HepG2 (cell line): ENCODE results near the gene METTL23. TPM values are rescaled to one million over a fixed set of nuclear protein-coding genes. Genes with fewer than 3 reads are reported as not detected.

Experiments
- HMG20A ChIP-seq: IDR thresholded peaks from 2 replicates; pipeline ENCODE4 v1.6.1; 2016; ENCODE audit warnings: borderline replicate concordance
- HNRNPK ChIP-seq: fragments of 200-400 bp; formaldehyde crosslinking; IDR thresholded peaks from 2 replicates; pipeline ENCODE4 v1.6.1; 2018; ENCODE audit warnings: low read length, low read depth, moderate library complexity, mild to moderate bottlenecking; ENCODE audit not compliant: poor library complexity, severe bottlenecking
- KLF15 ChIP-seq: sonication (generic); formaldehyde crosslinking; IDR thresholded peaks from 2 replicates; pipeline ENCODE4 v1.8.1; 2023; ENCODE audit warnings: borderline replicate concordance, mild to moderate bottlenecking, inconsistent platforms, missing genetic modification reagents, mixed read lengths
- MTF2 ChIP-seq: sonication (generic); formaldehyde crosslinking; IDR thresholded peaks from 2 replicates; pipeline ENCODE4 v1.5.0; 2020; ENCODE audit warnings: missing genetic modification reagents, borderline replicate concordance
- MZF1 ChIP-seq: sonication (generic); formaldehyde crosslinking; IDR thresholded peaks from 2 replicates; pipeline ENCODE4 v1.8.1; 2023; ENCODE audit warnings: mild to moderate bottlenecking, missing genetic modification reagents, borderline replicate concordance
- NCOR1 ChIP-seq: fragments of 200-600 bp; sonication (generic); IDR thresholded peaks from 2 replicates; pipeline ENCODE4 v1.7.0; 2017; ENCODE audit warnings: antibody characterized with exemption, low read length, borderline replicate concordance
- NONO ChIP-seq, 2 experiments: fragments of 450-650 bp in 1 of 2; sonication (generic) in 1 of 2; formaldehyde crosslinking in 1 of 2; IDR thresholded peaks in 1 of 2; conservative IDR thresholded peaks in 1 of 2; 2 replicates each; pipeline versions ENCODE4 v1.6.1 to v1.8.0; 2017 to 2022; ENCODE audit warnings: mild to moderate bottlenecking in 1 of 2, missing genetic modification reagents in 1 of 2, moderate library complexity in 1 of 2
- PHB2 ChIP-seq: fragments of 450-650 bp; IDR thresholded peaks from 2 replicates; pipeline ENCODE4 v1.6.1; 2018; ENCODE audit not compliant: partially characterized antibody
- SMARCE1 ChIP-seq: fragments of 450-650 bp; IDR thresholded peaks from 2 replicates; pipeline ENCODE4 v1.6.1; 2017; ENCODE audit warnings: borderline replicate concordance
- SRSF1 ChIP-seq: fragments of 200-400 bp; formaldehyde crosslinking; optimal IDR thresholded peaks from 2 replicates; pipeline ENCODE3; 2017; ENCODE audit warnings: mild to moderate bottlenecking, low read depth, low read length, moderate library complexity
- TSC22D2 ChIP-seq: sonication (generic); formaldehyde crosslinking; IDR thresholded peaks from 2 replicates; pipeline ENCODE4 v1.5.1; 2020; ENCODE audit warnings: missing genetic modification reagents, mild to moderate bottlenecking, borderline replicate concordance
- WIZ ChIP-seq: sonication (generic); formaldehyde crosslinking; IDR thresholded peaks from 2 replicates; pipeline ENCODE4 v1.5.1; 2020; ENCODE audit warnings: mild to moderate bottlenecking, missing genetic modification reagents
- ZKSCAN1 ChIP-seq: fragments of 150-350 bp; IDR thresholded peaks from 2 replicates; pipeline ENCODE4 v1.6.1; 2014; ENCODE audit warnings: low read length
- ZNF224 ChIP-seq: sonication (generic); formaldehyde crosslinking; IDR thresholded peaks from 2 replicates; pipeline ENCODE4 v1.5.0; 2020; ENCODE audit warnings: mild to moderate bottlenecking, missing genetic modification reagents
- ZNF24 ChIP-seq: fragments of 450-650 bp; IDR thresholded peaks from 2 replicates; pipeline ENCODE4 v1.6.1; 2017; ENCODE audit warnings: antibody characterized with exemption, mild to moderate bottlenecking
- ZNF296 ChIP-seq: sonication (generic); formaldehyde crosslinking; conservative IDR thresholded peaks from 2 replicates; pipeline ENCODE4 v1.5.0; 2020; ENCODE audit warnings: mild to moderate bottlenecking, missing genetic modification reagents
- ZNF430 ChIP-seq: sonication (generic); formaldehyde crosslinking; IDR thresholded peaks from 2 replicates; pipeline ENCODE4 v1.9.0; 2021; ENCODE audit warnings: mild to moderate bottlenecking, missing genetic modification reagents
- ZNF468 ChIP-seq: sonication (generic); formaldehyde crosslinking; IDR thresholded peaks from 2 replicates; pipeline ENCODE4 v1.8.0; 2022; ENCODE audit warnings: mild to moderate bottlenecking, moderate library complexity, missing genetic modification reagents
- ZNF543 ChIP-seq: sonication (generic); formaldehyde crosslinking; IDR thresholded peaks from 2 replicates; pipeline ENCODE4 v1.4.0; 2020; ENCODE audit warnings: mild to moderate bottlenecking, missing genetic modification reagents
- ZNF878 ChIP-seq: sonication (generic); formaldehyde crosslinking; IDR thresholded peaks from 2 replicates; pipeline ENCODE4 v1.8.1; 2023; ENCODE audit warnings: mild to moderate bottlenecking, missing genetic modification reagents, moderate library complexity
- polyA plus RNA-seq, 8 experiments: library from polyadenylated mRNA; depleted of rRNA in 3 of 8; stranded (reverse) in 7 of 8; unstranded in 1 of 8; fragments of >200 nt; fragmentation: Illumina TruSeq in 4 of 8; extraction: Trizol in 4 of 8; gene quantifications; 2 replicates each; pipeline versions ENCODE4 v1.2.1 to v1.2.3, GENCODE V29; 2011 to 2016; ENCODE audit warnings: low read depth in 4 of 8, missing spikeins in 1 of 8, mixed read lengths in 1 of 8; ENCODE audit not compliant: insufficient read depth in 1 of 8
- total RNA-seq, 5 experiments: library from RNA; depleted of rRNA; stranded (reverse); fragments of >200 nt; fragmentation: Illumina TruSeq; extraction: Trizol; gene quantifications; 2 replicates each; pipeline ENCODE4 v1.2.3, GENCODE V29; 2016; ENCODE audit warnings: low read depth in 1 of 5
- TF ChIP-seq, protein P1 (sequence below): sonication (generic); formaldehyde crosslinking; IDR thresholded peaks from 2 replicates; pipeline ENCODE4 v1.4.0; 2020; ENCODE audit warnings: missing genetic modification reagents, mild to moderate bottlenecking, borderline replicate concordance
- TF ChIP-seq, protein P2 (sequence below): sonication (generic); formaldehyde crosslinking; conservative IDR thresholded peaks from 2 replicates; pipeline ENCODE4 v1.8.0; 2022; ENCODE audit warnings: low read depth, missing genetic modification reagents
- TF ChIP-seq, protein P3 (sequence below): sonication (generic); formaldehyde crosslinking; IDR thresholded peaks from 2 replicates; pipeline ENCODE4 v1.4.0; 2020; ENCODE audit warnings: missing genetic modification reagents, low read depth, mild to moderate bottlenecking, borderline replicate concordance
- TF ChIP-seq, protein P4 (sequence below): IDR thresholded peaks from 2 replicates; pipeline ENCODE4 v1.6.1; 2016; ENCODE audit warnings: mild to moderate bottlenecking, missing biosample characterization, missing genetic modification reagents
- TF ChIP-seq, protein P5 (sequence below): IDR thresholded peaks from 2 replicates; pipeline ENCODE4 v1.6.1; 2016; ENCODE audit warnings: missing biosample characterization, missing genetic modification reagents, low read depth

Gene METTL23
- total and polyA plus RNA-seq, 2 of the 13 experiments (the other 11 are each of a cell fraction or from before 2014, with no cell fraction given) = 39.9 to 104 TPM

DNA sequence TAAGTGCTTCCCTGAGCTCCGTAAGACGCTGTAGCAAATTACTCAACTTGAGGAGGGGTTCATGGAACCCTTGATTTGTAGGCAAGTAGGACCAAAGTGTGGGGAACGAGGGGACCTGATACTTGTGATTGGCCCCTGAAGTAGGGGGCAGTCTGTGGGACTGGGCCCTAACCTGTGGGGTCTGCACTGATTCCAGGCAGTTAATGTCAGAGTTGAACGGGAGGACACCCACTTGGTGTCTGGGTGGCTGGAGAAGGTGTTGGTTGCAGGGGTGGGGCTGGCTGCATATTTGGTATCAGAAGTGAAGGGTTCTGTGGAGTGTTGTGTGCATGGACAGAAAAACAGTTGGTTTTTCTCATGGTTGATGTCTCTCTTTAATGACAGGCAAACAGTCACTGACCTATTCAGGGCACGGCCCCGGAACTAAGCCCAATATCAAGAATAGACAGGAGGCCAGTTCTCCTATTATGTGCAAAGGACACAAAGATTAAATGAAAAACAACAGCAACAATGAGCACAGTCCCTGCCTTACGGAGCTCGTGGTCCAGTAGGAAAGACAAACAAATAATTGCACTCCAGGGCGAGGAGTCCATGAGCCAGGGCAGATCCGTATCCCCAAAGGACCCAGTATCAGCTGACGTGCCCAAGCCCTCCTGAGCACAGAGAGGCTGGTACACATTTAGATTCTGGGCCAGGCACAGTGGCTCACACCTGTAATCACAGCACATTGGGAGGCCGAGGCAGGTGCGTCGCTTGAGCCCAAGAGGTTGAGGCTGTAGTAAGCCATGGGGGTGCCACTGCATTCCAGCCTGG, 35.1 kb upstream of the METTL23 start (continued):
- TF ChIP-seq SRSF1 (no peak), ZNF543 (CRISPR knock-in tag) (no peak), ZNF878 (CRISPR knock-in tag) (no peak), SMARCE1 (no peak), PHB2 (no peak), ZKSCAN1 (no peak), TSC22D2 (CRISPR knock-in tag) (no peak), MZF1 (CRISPR knock-in tag) (no peak), NONO (IDR thresholded peaks at IDR 0.05) (no peak), NONO (CRISPR knock-in tag; conservative IDR thresholded peaks at IDR 0.05) (peak; percentile 56), WIZ (CRISPR knock-in tag) (no peak), ZNF224 (CRISPR knock-in tag) (no peak), ZNF468 (CRISPR knock-in tag) (no peak), KLF15 (CRISPR knock-in tag) (no peak), HMG20A (peak; percentile 77; the same call in 1 of the 2 replicates), ZNF430 (no peak), ZNF24 (0 out of 2 replicates have a peak, but pooled peaks have one; percentile 22), ZNF296 (CRISPR knock-in tag) (no peak), HNRNPK (no peak), NCOR1 (peak; percentile 81), MTF2 (CRISPR knock-in tag) (no peak)
- TF ChIP-seq, protein P1, sequence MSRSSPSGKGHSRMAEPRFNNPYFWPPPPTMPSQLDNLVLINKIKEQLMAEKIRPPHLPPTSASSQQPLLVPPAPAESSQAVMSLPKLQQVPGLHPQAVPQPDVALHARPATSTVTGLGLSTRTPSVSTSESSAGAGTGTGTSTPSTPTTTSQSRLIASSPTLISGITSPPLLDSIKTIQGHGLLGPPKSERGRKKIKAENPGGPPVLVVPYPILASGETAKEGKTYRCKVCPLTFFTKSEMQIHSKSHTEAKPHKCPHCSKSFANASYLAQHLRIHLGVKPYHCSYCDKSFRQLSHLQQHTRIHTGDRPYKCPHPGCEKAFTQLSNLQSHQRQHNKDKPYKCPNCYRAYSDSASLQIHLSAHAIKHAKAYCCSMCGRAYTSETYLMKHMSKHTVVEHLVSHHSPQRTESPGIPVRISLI (CRISPR knock-in tag) = peak; percentile 84
- TF ChIP-seq, protein P2, sequence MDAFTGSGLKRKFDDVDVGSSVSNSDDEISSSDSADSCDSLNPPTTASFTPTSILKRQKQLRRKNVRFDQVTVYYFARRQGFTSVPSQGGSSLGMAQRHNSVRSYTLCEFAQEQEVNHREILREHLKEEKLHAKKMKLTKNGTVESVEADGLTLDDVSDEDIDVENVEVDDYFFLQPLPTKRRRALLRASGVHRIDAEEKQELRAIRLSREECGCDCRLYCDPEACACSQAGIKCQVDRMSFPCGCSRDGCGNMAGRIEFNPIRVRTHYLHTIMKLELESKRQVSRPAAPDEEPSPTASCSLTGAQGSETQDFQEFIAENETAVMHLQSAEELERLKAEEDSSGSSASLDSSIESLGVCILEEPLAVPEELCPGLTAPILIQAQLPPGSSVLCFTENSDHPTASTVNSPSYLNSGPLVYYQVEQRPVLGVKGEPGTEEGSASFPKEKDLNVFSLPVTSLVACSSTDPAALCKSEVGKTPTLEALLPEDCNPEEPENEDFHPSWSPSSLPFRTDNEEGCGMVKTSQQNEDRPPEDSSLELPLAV (CRISPR knock-in tag) = no peak
- TF ChIP-seq, protein P3, sequence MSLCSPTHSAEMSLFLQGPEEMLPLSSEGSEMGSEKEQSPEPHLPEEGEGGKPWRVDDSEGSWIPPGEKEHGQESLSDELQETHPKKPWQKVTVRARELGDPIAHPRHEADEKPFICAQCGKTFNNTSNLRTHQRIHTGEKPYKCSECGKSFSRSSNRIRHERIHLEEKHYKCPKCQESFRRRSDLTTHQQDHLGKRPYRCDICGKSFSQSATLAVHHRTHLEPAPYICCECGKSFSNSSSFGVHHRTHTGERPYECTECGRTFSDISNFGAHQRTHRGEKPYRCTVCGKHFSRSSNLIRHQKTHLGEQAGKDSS = no peak
- TF ChIP-seq, protein P4, sequence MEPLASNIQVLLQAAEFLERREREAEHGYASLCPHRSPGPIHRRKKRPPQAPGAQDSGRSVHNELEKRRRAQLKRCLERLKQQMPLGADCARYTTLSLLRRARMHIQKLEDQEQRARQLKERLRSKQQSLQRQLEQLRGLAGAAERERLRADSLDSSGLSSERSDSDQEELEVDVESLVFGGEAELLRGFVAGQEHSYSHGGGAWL (CRISPR knock-in tag) = peak; percentile 16; the same call in 1 of the 2 replicates
- TF ChIP-seq, protein P5, sequence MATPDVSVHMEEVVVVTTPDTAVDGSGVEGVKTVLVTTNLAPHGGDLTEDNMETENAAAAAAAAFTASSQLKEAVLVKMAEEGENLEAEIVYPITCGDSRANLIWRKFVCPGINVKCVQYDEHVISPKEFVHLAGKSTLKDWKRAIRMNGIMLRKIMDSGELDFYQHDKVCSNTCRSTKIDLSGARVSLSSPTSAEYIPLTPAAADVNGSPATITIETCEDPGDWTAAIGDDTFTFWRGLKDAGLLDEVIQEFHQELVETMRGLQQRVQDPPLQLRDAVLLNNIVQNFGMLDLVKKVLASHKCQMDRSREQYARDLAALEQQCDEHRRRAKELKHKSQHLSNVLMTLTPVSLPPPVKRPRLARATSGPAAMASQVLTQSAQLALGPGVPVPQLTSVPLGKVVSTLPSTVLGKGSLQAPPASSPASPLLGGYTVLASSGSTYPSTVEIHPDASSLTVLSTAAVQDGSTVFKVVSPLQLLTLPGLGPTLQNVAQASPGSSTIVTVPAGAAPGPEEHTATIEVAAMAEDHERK (CRISPR knock-in tag) = no peak
